Amniotic epithelial cell (primary cell): Measurements from ENCODE around the gene ZNF343.
"Not testable (repeated sequence)": the region's sequence is repeated elsewhere in the genome, so short reads cannot be mapped to it uniquely, and the experiment has no call there.

Source experiments
- DNase-seq: peaks from one replicate; pipeline ENCODE4 v3.0.0-alpha.2; 2010; ENCODE audit warnings: low read depth

ZNF343 gene

GRCh38 chr20:2508631-2509467 lies at the start of gene ZNF343:
TSS of gene ZNF343 (minus strand) at chr20:2508915. CDS start at chr20:2493895, 15,020 bp downstream.
- peak; percentile 77 for DNase-seq

- DNase-seq: no peak
Measured at GRCh38 chr20:2557873-2558580, 49.3 kb upstream of the ZNF343 start.

DNA sequence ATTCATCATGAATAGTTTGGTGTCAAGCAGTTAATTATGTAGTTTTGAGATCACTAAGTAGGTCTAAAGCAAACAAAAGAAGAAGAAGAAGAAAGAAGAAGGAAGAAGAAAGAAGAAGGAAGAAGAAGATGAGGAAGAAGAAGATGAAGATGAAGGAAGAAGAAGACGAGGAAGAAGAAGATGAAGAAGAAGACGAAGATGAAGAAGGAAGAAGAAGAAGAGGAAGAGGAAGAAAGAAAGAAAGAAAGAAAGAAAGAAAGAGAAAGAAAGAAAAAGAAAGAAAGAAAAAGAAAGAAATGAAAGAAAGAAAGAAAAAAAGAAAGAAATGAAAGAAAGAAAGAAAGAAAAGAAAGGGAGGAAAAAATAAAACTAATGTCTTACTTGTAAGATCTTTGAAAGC lies 36.9 kb upstream of the ZNF343 start:
- DNase-seq: no peak

DNA sequence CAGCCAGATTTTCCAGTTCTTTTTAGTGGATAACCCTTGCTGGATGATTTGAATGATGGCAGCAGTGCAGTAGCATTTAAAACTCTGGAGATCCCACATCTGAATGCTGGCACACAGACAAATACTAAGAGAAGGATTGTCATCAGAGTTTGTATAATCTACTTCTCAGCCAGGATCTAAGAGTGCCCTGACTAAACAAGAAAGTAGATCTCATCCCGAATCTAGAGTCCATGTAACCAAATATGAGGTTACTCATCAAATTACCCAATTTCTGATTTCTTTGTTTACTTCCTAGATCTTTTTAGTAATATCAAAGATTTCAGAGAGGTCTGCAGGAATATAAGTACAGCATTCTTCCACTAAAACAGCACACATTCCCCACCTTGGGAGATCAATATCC lies 35.5 kb upstream of the ZNF343 start:
- no peak for DNase-seq

DNA sequence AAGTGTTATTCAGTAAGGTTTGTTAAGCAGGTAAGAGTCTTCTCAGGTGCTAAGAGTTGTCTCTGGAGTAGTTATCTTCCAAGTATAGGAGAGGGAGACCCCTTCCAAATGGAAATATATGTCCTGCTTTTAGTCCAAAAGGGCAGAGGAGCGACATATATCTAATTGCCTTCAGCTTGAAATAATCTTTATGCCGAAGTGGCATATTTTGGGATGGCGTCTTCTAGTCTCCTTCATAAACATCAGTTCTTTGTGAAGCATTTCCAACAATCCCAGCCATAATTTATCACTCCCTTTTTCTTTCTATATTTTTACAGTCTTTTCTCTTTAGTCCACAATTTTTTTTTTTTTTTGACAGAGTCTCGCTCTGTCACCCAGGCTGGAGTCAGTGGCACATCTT lies 33.6 kb upstream of the ZNF343 start:
- DNase-seq: no peak

DNA sequence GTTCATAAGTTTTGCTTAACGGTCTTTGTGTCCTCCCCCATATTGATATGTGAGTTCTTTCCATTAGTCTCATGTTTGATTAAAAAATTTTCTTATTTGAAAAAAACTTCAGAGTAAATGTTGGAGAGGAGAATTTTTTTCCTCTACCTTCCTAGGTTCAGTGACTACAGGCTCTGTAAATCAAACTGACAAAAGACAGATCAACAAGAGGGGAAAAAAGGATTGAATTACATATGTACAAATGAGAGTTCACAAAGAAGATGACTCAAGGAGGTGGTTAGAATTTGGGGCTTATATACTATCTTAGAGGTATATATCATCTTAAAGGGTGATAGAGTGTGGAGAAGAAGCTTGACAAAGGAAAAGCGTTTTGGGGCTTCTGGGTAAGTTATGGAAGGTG lies 33.2 kb upstream of the ZNF343 start:
- no peak for DNase-seq

DNA sequence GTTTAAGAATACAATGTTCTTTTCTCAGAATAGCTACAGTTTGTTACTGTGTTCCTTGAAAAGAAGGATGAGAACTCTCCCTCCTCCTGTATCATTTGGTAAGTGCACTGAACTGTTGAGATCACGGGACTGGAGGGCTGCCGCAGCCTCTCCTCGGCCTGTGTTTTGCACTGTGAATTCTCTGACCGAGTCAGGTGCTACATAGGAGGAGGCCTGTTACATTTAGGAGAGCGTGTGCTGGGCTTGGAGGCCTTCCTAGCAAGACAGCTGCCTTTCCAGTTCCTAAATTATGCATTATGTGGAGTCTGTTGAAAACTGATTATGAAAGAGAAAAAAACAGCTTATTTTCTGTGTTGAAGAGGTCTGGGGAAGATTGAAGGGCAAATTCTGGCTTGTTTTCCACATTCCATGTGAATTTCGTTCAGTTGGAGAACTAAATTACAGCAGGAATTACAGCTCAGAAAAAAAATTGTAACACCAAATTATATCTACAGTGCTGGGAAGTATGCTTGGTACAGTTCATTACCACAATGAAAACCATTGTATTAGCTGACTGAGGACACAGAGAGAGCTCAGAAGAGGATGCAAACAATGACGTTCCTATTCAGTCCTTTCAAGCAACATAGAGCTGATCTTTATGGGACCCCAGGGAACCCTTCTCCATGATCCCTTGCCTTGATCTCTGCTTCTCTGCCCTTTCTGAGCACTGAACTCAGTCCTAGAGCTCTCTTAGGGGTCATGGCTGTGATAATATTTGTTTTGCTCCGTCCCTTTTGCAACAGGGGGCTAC lies 30.4 kb upstream of the ZNF343 start:
- DNase-seq: no peak

GRCh38 chr20:2538356-2538755 lies 29.6 kb upstream of the ZNF343 start:
- no peak for DNase-seq

DNA sequence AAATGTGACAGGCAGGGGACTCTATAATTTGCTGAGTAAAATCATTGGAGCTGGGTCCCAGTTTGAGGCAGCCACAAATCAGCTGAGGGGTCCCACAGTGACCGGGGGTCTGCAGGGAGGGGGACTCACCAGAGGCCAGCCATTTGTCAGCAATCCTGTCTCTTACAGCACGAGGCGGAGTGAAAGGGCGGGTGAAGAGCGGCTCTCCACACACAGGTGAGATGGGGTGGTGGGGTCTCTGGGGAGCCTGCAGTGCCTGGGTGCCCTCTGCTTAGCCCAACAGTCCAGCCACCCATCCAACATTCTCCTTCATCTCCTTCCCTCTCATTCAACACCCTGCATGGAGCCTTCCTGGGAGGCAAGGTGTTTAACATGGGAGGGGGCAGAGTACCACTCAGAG lies 28.4 kb upstream of the ZNF343 start:
- no peak for DNase-seq

- no peak for DNase-seq
Measured at GRCh38 chr20:2536560-2536986, 27.9 kb upstream of the ZNF343 start, which contains the start of gene TMC2. TSS of gene TMC2 (plus strand) at chr20:2536573. CDS start at chr20:2536622, 49 bp downstream.

- no peak for DNase-seq
Measured at GRCh38 chr20:2535711-2536559, 27.2 kb upstream of the ZNF343 start.

- no peak for DNase-seq
Measured at GRCh38 chr20:2533118-2533517, 24.4 kb upstream of the ZNF343 start.

- DNase-seq: no peak
Measured at GRCh38 chr20:2528671-2529271, 20.1 kb upstream of the ZNF343 start.

DNA sequence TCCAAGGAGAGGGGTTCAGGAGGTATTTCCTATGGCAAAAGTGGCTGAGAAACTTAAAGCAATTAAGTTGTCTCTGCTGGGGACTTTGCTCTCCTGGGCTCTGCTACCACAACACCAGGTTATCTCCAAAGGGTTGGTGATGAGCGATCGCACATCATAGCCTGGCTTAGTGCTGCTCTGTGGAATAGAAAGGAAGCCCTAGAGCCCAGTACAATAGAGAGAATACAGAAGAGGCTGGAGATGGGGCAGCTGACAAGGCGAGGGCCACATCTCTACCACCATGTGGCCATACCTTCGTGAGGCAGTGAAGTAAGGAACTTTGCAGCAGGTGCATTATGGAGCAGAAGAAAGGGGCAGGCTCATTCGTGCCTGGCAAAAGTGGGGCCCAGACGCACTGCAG lies 19.0 kb upstream of the ZNF343 start:
- DNase-seq: no peak

- DNase-seq: not testable (repeated sequence)
Measured at GRCh38 chr20:2526218-2526583, 17.5 kb upstream of the ZNF343 start.

- peak; percentile 41 for DNase-seq
Measured at GRCh38 chr20:2524709-2525506, 16.2 kb upstream of the ZNF343 start.

GRCh38 chr20:2523919-2524708 lies 15.4 kb upstream of the ZNF343 start:
- DNase-seq: peak; percentile 53

GRCh38 chr20:2522826-2523429 lies 14.2 kb upstream of the ZNF343 start:
- not testable (repeated sequence) for DNase-seq
